GM13977 (cell line): Measurements from ENCODE around the gene REPIN1.

Experiments
- DNase-seq: peaks from one replicate; pipeline ENCODE4 v3.0.0; 2012; ENCODE audit warnings: low spot score
- in situ Hi-C: fragments of 300-500 bp; cut with MboI; formaldehyde crosslinking; loops from one replicate; pipeline ENCODE4 v1.12.0; 2022; ENCODE audit warnings: low sequenced_read_pairs, low pct_unique_long_range_greater_than_20kb, mixed read lengths, inconsistent platforms; ENCODE audit not compliant: unreplicated experiment
- TF ChIP-seq, protein P1 (sequence below): IDR thresholded peaks from 2 replicates; pipeline ENCODE4 v1.5.1; 2012; ENCODE audit warnings: mild to moderate bottlenecking, control low read depth; ENCODE audit not compliant: insufficient read depth; ENCODE audit errors: extremely low read depth, missing control alignments

The REPIN1 gene

DNA sequence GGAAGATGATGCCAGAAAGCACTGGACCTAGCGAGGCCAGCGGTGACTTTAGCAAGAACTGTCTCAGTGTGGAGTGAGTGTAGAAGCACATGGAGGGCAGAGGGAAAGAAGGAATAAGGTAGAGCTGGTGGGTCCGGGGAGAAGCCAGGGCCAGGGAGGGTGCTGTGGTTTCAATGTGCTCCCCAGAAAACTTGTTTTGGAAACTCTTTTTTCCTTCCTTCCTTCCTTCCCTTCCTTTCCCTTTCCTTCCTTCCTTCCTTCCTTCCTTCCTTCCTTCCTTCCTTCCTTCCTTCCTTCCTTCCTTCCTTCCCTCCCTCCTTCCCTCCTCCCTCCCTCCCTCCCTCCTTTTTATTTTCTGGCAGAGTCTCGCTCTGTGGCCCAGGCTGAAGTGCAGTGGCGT is 21.7 kb upstream of the REPIN1 start:
- in situ Hi-C loops: no loop called here
- no peak for DNase-seq
- TF ChIP-seq, protein P1, sequence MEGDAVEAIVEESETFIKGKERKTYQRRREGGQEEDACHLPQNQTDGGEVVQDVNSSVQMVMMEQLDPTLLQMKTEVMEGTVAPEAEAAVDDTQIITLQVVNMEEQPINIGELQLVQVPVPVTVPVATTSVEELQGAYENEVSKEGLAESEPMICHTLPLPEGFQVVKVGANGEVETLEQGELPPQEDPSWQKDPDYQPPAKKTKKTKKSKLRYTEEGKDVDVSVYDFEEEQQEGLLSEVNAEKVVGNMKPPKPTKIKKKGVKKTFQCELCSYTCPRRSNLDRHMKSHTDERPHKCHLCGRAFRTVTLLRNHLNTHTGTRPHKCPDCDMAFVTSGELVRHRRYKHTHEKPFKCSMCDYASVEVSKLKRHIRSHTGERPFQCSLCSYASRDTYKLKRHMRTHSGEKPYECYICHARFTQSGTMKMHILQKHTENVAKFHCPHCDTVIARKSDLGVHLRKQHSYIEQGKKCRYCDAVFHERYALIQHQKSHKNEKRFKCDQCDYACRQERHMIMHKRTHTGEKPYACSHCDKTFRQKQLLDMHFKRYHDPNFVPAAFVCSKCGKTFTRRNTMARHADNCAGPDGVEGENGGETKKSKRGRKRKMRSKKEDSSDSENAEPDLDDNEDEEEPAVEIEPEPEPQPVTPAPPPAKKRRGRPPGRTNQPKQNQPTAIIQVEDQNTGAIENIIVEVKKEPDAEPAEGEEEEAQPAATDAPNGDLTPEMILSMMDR: no peak

DNA sequence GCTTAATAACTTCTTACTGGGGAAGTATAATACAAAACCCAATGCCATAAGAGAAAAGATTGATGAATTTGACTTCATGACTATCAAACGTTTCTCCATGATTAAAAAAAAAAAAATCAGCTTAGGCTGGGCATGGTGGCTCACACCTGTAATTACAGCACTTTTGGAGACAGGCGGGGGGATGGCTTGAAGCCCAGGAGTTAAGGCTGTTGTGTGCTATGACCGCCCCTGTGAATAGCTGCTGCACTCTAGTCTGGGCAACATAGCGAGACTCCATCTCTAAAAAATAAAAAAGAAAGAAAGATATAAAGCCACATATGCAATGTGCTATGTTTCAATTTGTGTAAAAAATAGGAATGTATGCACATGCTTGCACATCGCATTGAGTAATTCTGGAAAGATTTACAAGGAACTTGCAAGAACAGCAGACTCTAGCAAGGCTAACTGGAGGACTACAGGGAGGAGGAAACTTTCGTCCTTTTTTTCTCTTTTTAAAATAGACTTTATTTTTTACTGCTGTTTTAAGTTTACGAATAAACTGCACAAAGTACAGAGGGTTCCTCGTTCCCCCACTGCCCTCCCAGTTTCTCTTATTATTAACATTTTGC is 16.9 kb upstream of the REPIN1 start:
- no peak for DNase-seq
- in situ Hi-C loops: no loop called here
- TF ChIP-seq, protein P1: no peak

DNA sequence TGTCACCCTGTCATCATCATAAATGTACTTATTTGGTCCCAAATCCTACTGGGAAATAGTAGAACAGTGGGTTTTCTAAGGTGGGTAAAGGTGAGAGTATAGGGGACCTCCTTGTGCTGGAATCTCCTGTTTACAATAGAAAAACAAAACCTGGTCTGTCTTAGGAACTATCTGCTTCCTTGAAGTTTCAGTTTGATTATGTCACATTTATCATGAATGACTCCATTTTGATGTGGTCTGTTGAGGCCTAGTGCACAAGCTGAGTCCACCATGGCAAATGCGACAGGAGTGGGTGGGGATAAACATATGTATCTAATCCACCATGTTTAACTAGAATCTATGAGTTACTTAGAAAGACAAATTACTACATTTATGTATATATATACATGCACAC is 13.0 kb upstream of the REPIN1 start:
- in situ Hi-C loops: no loop called here
- TF ChIP-seq, protein P1: no peak

DNA sequence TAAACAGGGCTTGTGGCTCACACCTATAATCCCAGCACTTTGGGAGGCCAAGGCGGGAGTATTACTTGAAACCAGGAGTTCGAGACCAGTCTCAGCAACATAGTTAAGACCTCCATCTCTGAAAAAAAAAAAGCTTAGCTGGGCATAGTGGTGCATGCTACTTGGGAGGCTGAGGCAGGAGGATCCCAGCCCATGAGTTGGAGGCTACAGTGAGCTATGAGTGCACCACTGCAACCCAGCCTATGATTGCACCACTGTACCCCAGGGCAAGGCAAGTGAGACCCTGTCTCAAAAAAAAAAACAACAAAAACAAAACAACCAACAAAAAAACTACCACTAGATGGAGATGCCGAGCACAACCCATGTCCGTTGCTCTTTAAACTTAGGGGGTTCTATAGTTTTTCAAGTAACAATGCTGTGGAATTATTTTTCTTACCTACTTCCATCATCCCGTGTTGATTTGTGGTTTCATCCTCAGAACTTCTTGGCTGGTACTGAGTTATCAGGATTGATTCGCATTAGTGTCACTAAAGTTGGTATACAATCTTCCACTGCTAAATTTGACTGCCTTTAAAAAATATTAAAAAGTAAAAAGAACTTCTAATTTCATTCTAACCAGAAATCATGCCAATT is 12.2 kb upstream of the REPIN1 start:
- DNase-seq: peak; percentile 60
- in situ Hi-C loops: no loop called here
- TF ChIP-seq, protein P1: peak; percentile 57

More for the DNA sequence above, 13.0 kb upstream of the REPIN1 start:
- no peak for DNase-seq

DNA sequence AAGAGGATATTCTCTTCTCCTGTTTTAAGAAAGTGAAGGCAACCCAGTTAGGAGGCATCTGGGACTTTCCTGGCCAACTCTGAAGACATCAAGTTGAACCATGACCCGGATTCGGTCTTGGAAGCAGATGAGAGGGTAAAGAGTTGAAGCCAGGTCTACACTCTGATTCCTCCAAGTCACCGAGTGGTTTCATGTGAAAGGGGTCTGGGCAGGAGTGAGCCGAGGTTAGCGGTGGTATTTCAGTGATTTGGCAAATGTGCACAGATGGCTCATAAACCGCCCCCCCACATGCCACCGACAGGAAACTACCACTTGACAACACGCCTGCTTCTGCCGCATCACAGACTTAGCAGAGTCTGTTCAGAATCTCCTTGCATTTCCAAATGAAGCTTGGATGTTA is 11.4 kb upstream of the REPIN1 start:
- no peak for DNase-seq
- TF ChIP-seq, protein P1: no peak
- in situ Hi-C loops: no loop called here

DNA sequence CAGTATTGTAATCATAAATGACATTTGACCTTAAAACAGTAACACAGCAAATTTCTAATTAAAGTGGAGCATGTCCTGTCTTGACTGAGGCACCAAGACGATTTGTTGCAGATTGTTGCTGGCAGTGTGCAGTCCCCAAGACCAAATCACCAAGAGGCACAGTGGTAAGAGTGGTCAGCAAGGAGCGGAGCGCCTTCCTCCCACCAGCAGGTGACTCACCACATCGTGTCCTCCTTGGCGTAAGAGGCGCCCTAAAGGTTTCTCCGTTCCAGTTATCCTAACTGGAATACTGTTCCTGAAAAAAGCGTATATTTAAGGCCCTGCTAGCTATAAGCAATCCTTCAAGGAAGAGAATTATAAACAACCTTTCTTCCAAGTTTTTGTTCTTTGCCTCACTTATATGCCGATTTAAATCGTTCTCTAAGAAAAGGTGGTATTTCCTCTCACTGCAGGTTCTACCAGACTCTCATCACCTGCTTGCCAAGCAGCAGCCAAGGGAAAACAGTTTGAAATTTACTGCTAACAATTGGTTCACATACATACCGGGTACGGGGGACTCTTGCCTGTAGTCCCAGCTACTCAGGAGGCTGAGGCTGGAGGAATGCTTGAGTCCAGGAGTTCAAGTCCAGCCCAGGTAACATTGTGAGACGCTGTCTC is 10.7 kb upstream of the REPIN1 start:
- no peak for DNase-seq
- in situ Hi-C loops: no loop called here
- TF ChIP-seq, protein P1: no peak
